Activated CD4-positive, alpha-beta T cell treated with anti-CD3 and anti-CD28 coated beads for 48 hours (primary cell): ENCODE data around the gene ULK4.
"Not testable (repeated sequence)": the region's sequence is repeated elsewhere in the genome, so short reads cannot be mapped to it uniquely, and the experiment has no call there.

Experiments
- DNase-seq: peaks from one replicate; pipeline ENCODE4 v3.0.0-alpha.2; 2020

Gene ULK4

GRCh38 chr3:41290736-41291135 is 671.2 kb downstream of the ULK4 start:
- no peak for DNase-seq

GRCh38 chr3:41290306-41290705 is 671.6 kb downstream of the ULK4 start:
- DNase-seq, result no peak

DNA sequence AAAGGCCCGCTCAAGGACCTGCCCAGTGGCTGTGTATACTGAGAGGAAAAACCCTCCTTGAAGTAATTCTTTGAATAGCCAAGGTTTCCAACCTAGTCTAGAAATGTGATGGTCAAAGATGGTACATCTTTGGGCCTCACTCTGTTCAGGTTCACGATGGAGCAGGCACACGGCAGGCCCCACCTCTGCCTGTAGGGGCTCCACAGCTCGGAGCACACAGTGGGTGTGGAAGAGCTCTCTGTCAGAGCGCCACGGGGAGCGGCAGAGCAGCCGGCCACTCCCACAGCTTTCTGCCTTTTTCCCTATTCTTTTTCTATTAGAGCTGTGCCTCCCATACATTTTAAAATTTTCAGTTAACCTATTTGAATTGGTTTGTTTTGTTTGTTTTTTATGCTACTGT is 673.1 kb downstream of the ULK4 start:
- no peak for DNase-seq

DNA sequence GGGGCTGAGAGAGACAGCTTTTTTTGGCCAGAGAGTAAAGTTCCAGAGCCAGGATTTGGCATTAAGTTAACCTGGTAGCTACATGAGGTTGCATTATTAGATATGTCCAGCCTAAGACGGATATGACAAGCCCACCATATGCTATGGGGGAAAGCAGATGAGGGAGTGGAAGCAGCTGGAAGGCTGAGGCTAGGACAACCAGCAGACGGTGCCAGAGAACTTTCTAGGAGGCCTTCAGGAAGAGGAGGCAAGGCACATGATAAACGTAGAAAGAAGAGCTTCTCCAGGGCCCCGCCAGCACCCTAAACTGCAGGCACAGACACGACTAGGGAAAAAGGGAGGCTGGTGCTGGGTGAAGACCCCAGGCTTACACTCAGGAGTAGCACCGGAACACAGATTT is 675.6 kb downstream of the ULK4 start:
- DNase-seq, result no peak

GRCh38 chr3:41284934-41285333 is 677.0 kb downstream of the ULK4 start:
- not testable (repeated sequence) for DNase-seq

DNA sequence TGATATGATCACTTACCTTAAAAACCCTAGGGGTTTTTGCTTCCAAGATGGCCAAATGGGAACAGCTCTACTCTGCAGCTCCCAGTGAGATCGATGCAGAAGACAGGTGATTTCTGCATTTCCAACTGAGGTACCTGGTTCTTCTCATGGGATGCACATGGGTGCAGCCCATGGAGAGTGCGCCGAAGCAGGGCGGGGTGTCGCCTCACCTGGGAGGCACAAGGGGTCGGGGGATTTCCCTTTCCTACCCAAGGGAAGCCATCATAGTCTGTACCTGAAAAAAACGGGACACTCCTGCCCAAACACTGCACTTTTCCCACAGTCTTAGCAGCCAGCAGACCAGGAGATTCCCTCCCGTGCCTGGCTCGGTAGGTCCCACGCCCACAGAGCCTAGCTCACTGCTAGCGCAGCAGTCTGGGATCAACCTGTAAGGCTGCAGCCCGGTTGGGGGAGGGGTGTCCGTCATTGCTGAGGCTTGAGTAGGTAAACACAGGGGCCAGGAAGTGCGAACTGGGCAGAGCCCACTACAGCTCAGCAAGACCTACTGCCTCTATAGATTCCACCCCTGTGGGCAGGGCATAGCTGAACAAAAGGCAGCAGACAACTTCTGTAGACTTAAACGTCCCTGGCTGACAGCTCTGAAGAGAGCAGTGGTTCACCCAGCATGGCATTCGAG is 684.0 kb downstream of the ULK4 start:
- DNase-seq, result no peak

GRCh38 chr3:41276191-41276590 is 685.7 kb downstream of the ULK4 start:
- DNase-seq, result no peak

GRCh38 chr3:41274944-41275668 is 686.8 kb downstream of the ULK4 start:
- DNase-seq, result no peak

DNA sequence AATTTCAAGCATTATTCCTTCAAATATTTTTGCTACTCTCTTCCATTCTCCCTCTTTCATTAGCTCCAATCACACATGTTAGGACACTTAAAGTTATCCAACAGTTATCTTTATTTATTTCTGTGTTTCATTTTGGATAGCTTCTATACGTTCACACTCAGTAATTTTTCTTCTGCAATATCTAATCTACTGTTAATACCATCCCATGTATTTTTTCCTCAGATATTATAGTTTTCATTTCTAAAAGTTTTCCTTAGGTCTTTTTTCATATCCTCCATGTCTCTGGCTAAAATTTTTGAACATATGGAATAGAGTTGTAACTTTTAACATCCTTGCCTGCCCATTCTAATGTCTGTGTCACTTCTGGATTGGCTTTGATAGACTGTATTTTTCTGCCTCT is 689.2 kb downstream of the ULK4 start:
- DNase-seq, result no peak

DNA sequence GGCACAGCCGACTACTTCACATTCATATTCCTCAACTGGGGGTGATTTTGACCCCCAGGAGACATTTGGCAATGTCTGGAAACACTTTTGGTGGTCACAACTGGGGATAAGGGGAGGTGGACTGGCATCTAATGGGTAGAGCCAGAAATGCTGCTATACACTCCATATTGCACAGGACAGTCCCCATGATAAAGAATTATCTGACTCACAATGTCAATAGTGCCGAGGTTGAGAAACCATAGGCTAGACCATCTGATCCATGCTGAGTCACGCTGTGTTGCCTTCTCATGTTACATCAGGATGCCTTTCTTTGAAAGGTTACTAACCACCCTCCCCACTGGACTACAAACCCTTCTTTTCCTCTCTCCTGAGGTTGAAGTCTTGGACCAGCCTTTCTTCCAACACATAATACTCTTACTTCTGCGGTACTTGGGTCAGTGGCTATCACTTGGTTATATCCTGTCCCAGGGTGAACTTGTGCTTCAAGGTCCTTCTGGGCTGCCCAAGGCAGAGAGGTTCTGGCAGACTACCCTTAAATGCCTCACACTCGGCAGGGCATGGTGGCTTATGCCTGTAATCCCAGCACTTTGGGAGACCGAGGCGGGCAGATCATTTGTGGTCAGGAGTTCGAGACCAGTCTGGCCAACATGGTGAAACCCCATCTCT is 693.8 kb downstream of the ULK4 start:
- DNase-seq, result no peak

DNA sequence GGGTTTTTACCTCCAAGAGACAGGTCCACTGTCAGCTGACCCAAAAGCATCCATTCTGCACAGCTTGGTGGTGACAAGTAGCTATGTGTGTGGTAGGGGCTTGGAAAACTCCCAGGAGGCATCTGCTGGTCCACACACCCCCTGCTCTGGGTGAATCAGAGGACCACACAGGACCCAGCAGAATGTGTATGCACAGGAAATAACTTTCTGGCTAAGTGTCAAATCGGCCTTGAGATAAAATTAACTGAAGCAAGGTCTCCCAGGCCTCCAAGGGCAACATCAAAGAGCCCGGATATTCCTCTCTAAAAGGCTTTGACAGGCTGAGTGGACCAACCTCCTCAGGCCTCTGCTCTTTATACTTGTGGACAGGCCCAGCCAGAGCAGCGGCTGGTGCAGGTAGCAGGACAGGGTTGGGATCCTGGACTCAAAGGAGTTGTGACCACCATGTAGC is 696.1 kb downstream of the ULK4 start:
- DNase-seq, result no peak

DNA sequence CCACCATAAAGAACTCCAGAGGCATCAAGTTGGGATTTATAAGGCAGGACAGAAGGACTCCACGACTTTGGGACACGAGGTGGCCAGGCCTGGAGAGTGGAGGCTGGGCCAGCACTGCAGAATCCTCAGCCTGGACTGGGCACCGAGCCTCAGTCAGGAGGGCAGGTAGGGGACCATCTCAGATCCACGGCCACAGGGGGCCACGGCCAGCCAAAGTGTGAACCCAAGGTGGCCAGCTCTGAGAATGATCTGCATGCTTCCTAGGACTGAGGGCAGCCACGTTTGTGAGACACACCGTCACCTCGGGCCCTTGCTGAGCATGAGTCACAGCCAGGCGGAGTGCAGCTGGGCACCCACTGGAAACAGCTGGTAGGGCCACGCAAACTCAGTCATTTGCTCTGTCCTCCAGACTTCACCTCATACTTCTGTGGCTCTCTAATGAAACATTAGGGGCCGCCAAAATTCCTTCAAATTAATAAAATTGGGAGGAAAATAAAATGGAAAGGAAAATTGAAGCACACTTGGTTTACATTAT is 696.8 kb downstream of the ULK4 start:
- no peak for DNase-seq

GRCh38 chr3:41260063-41260450 is 701.8 kb downstream of the ULK4 start:
- no peak for DNase-seq

DNA sequence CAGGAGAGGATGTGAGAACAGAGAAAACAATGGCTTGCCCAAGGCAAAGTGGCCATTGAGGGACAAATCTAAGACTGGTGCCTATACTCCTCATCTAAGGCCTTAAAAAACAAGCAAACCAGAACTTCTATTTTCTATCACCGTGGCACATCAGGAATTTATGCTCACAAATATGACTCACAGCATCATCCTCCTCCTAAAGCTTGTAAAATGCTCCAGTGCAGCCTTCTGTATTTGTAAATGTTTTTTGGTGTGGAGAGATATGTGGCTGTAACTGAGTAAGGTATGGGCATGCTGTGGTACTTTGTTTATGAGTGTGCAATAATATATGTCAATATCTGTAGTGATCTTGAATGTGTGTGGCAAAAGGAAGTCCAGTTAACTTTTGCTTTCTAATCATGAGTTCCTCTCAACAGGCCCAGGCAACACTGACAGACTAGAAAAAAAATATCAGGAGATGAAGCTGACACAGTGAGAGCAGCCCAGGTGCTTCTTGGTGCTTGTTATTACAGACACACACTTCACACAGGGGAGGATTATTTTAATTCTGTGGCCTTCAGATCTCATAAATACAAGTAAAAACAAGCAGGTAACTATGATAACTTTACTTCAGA is 702.3 kb downstream of the ULK4 start:
- no peak for DNase-seq

GRCh38 chr3:41258239-41258800 is 703.6 kb downstream of the ULK4 start:
- no peak for DNase-seq

- no peak for DNase-seq
Observed at GRCh38 chr3:41251593-41251992, 710.3 kb downstream of the ULK4 start.

GRCh38 chr3:41250825-41251224 is 711.1 kb downstream of the ULK4 start:
- no peak for DNase-seq

DNA sequence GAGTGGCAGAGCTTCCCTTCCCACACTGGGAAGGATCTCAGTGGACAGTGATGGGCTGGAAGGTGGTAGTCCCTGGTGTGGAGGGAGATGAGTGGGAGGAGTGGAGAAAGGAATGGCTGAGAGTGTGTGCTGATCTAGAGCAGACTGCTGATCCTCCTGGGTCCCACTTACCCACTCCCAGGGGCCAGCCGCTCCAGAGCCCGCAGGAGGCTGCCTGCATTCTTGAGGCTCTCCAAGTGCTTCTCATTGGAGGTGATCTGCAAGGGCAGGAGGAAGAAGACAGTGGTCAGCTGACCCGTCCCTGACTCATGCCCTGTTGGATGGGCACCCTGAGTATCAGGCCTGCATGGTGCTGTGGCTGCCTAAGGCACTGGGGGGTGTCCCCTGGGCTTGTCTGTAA is 712.6 kb downstream of the ULK4 start:
- no peak for DNase-seq

DNA sequence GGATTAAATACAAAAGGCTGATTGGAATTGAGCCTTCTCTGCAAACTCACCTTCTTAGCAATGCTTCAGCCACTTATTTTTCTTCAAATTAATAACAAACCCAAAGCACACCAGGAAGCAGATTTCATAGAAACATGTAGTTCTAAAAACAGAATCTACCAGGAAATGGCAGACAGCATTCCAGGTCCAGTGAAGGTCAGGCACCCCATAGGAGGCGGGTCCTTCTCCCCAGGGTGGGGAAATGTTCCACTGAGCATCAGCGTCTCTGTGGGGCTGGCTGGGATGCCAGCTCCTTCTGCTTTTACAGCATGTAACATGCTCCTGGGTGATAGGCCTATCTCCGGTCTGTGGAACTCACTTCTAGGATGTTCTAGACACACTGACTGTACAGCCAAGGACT is 713.4 kb downstream of the ULK4 start:
- no peak for DNase-seq

- no peak for DNase-seq
Observed at GRCh38 chr3:41247055-41248004, 714.6 kb downstream of the ULK4 start.

- no peak for DNase-seq
Observed at GRCh38 chr3:41244620-41245336, 717.1 kb downstream of the ULK4 start.
